ENCODE results near the gene TNFRSF4.

Gene TNFRSF4

DNA sequence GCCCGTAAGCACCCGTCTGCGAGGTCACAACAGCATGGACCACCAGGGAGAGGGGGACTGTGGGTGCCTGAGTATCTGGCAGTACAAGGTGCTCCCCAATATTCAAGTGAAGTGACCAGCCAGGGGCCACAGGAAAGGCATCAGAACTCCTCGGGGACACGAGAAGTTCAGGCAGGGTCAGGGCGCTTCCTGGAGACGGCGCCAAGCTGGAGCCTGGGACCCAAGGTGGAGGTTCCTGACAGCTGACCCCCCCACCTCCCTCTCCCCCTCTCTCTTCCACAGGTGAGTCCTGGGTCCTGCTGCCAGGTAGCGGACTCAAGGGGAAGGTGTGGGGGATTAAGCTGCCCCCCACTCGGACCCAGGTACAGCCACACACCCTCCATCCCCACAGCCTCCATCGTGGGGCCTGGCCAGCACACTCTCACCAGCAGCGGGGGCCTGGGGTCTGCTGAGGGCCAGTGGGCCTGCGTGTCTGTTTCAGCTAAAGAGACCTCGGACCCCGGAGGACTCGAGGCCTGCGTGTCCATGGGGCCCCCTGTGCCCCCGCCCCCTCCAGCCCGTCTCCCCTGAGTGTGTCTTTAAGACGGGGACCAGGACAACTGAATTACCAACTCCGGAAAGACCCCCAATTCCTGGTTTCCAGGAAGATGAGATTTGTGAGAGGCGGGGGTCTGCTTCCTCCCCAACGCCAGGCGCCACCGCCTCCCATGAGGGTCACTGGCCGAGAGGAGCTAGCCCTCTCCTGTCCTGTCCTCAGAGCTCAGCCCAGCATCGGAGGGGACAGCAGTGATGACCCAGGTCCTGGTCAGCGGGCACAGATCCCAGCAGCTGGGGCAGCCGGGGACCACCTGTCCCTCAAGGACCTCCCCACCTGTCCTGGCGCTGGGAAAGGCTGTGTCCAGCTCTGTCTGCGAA is 13.7 kb downstream of the TNFRSF4 start:
- no peak for DNase-seq (ENCODE audit: low spot score)
- no peak overlapping the region for H3K27ac ChIP-seq
- ChIA-PET CTCF (interaction anchor here (0.5 kb wide), 1 partner anchor 92 kb away, joined by 4 read pairs; no protein-coding TSS in a partner anchor), POLR2A (ENCODE audit: low non-redundant PET) (no interaction called here)
- TF ChIP-seq, protein P1, sequence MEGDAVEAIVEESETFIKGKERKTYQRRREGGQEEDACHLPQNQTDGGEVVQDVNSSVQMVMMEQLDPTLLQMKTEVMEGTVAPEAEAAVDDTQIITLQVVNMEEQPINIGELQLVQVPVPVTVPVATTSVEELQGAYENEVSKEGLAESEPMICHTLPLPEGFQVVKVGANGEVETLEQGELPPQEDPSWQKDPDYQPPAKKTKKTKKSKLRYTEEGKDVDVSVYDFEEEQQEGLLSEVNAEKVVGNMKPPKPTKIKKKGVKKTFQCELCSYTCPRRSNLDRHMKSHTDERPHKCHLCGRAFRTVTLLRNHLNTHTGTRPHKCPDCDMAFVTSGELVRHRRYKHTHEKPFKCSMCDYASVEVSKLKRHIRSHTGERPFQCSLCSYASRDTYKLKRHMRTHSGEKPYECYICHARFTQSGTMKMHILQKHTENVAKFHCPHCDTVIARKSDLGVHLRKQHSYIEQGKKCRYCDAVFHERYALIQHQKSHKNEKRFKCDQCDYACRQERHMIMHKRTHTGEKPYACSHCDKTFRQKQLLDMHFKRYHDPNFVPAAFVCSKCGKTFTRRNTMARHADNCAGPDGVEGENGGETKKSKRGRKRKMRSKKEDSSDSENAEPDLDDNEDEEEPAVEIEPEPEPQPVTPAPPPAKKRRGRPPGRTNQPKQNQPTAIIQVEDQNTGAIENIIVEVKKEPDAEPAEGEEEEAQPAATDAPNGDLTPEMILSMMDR (conservative IDR thresholded peaks at IDR 0.05; ENCODE audit: low read depth): no peak

GRCh38 chr1:1199141-1199960 is 14.6 kb downstream of the TNFRSF4 start:
- TF ChIP-seq, protein P1 (conservative IDR thresholded peaks at IDR 0.05; ENCODE audit: low read depth): no peak
- DNase-seq (ENCODE audit: low spot score): no peak
- no peak overlapping the region for H3K27ac ChIP-seq
- POLR2A ChIA-PET (ENCODE audit: low non-redundant PET): no interaction called here
- CTCF ChIA-PET: interaction anchor here (0.5 kb wide), 1 partner anchor 93 kb away, joined by 4 read pairs; no protein-coding TSS in a partner anchor

GRCh38 chr1:1198423-1199140 is 15.4 kb downstream of the TNFRSF4 start:
- CTCF ChIA-PET: interaction anchor here (0.6 kb wide), 1 partner anchor 40 kb away, joined by 3 read pairs; no protein-coding TSS in a partner anchor
- no peak for DNase-seq (ENCODE audit: low spot score)
- TF ChIP-seq, protein P1 (conservative IDR thresholded peaks at IDR 0.05; ENCODE audit: low read depth): no peak
- H3K27ac ChIP-seq: no peak overlapping the region
- POLR2A ChIA-PET (ENCODE audit: low non-redundant PET): no interaction called here

DNA sequence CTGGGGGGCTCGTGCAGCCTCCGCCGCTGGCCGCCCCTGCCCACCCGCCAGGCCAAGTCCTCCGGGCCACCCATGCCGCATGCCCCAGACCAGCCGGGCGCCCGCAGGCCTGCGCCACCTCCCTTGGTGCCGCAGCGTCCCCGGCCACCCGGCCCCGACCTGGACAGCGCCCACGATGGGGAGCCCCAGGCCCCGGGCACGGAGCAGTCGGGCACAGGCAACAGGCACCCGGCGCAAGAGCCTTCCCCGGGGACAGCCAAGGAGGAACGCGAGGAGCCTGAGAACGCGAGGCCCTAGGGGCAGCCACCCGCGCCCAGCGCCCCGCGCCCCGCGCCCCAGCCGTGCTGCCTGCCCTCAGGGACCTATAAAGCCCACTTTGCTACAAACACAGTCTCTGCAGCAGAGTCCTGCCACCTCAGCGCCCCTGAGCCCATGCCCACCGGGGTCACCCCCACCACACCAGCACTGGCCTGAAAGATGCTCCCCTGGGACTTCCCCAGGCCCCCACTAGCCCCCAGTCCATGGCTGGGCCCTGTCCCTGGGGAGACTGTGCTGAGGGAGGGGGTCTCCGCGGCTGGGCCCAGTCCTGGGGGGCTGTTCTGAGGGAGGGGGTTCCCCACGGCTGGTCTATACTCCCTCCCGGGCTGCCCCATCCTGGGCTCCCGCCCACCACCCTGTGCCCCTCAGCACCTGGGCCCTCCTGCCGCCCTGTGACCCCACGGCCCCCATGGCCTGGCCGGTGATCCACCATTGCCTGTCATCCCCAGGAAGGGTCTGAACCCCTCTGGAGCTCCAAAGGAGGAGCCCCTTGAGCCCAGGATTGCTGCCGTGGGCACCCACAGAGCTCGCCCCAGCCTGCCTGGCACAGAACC is 16.2 kb downstream of the TNFRSF4 start:
- H3K27ac ChIP-seq: no peak overlapping the region
- POLR2A ChIA-PET (ENCODE audit: low non-redundant PET): interaction anchor here (0.7 kb wide), 1 partner anchor 77 kb away, joined by 10 read pairs; no protein-coding TSS in a partner anchor
- DNase-seq (ENCODE audit: low spot score): no peak
- CTCF ChIA-PET: no interaction called here
- TF ChIP-seq, protein P1 (conservative IDR thresholded peaks at IDR 0.05; ENCODE audit: low read depth): no peak

- DNase-seq (ENCODE audit: low spot score): no peak
- no peak overlapping the region for H3K27ac ChIP-seq
- TF ChIP-seq, protein P1 (conservative IDR thresholded peaks at IDR 0.05; ENCODE audit: low read depth): no peak
- ChIA-PET POLR2A (ENCODE audit: low non-redundant PET) (interaction anchor here (0.7 kb wide), 1 partner anchor 77 kb away, joined by 10 read pairs; no protein-coding TSS in a partner anchor), CTCF (no interaction called here)
Observed at GRCh38 chr1:1197188-1197500, 16.8 kb downstream of the TNFRSF4 start.
